Naive thymus-derived CD4-positive, alpha-beta T cell (primary cell): Measurements from ENCODE around the gene TSTD2. TPM values are rescaled to one million over a fixed set of nuclear protein-coding genes. Genes with fewer than 3 reads are reported as not detected.

Source experiments
- polyA plus RNA-seq, 2 donors: library from polyadenylated mRNA; unstranded; fragments of 300-500 nt; fragmentation: Illumina TruSeq; gene quantifications; one replicate each; pipeline ENCODE4 v1.2.3, GENCODE V29; 2021
- total RNA-seq, 6 experiments: library from RNA in 5 of 6; stranded (reverse) in 5 of 6; gene quantifications; 1 replicate in 5 of 6; 2 replicates in 1 of 6; pipeline ENCODE4 v1.2.3 and lab custom pipeline; 2021 to 2026

Gene TSTD2
- total and polyA plus RNA-seq, 7 experiments from 2014 or later = 9.8 to 23.3 (median 16.3) TPM

Other genes starting within 250 kb of the TSTD2 start
- 10 to 100 TPM in 3 of 5 experiments, 1 to 10 TPM in 2; 7.8 to 15.0 (median 10.8) TPM for gene TDRD7, start 221.3 kb downstream of the TSTD2 start, total RNA-seq
- 1 to 10 TPM; 2.2 to 7.5 TPM for gene TDRD7, start 221.3 kb downstream of the TSTD2 start, polyA plus RNA-seq
- gene TMOD1, start 131.7 kb downstream of the TSTD2 start, total RNA-seq = 1 to 10 TPM in 4 of 5 experiments, under 1 TPM in 1; 0.68 to 1.4 (median 1.1) TPM
- gene TMOD1, start 131.7 kb downstream of the TSTD2 start, polyA plus RNA-seq = 1 to 10 TPM in 1 of 2 donors, under 1 TPM in 1; 0.76 to 1.7 TPM
- gene NCBP1, start 453 bp upstream of the TSTD2 start, total RNA-seq = 10 to 100 TPM; 33.8 to 42.2 (median 40.6) TPM
- gene NCBP1, start 453 bp upstream of the TSTD2 start, polyA plus RNA-seq = 10 to 100 TPM; 15.9 to 19.7 TPM
- 10 to 100 TPM; 16.7 to 30.3 (median 23.2) TPM for gene XPA, start 64.0 kb upstream of the TSTD2 start, total RNA-seq
- 10 to 100 TPM; 32.4 to 38.9 TPM for gene XPA, start 64.0 kb upstream of the TSTD2 start, polyA plus RNA-seq
- gene FOXE1, start 219.9 kb upstream of the TSTD2 start, total RNA-seq = not detected
- gene FOXE1, start 219.9 kb upstream of the TSTD2 start, polyA plus RNA-seq = under 1 TPM in 1 of 2 donors, not detected in 1; 0.05 TPM